ENCODE data around the gene PLA2G3. TPM values are rescaled to one million over a fixed set of nuclear protein-coding genes. Genes with fewer than 3 reads are reported as not detected.

Gene PLA2G3
- total RNA-seq, 1 donor from 2014 or later: not detected

- no peak overlapping the region for H3K4me3 ChIP-seq (ENCODE audit: low read depth, low read length)
- TF ChIP-seq CTCF (conservative IDR thresholded peaks at IDR 0.05; ENCODE audit: low read depth, low read length): no peak
- DNase-seq (ENCODE audit: low read depth): no peak
These were observed 37.2 kb downstream of the PLA2G3 start for GRCh38 chr22:31103111-31103510.

GRCh38 chr22:31102441-31103081 lies 37.7 kb downstream of the PLA2G3 start:
- no peak overlapping the region for H3K4me3 ChIP-seq (ENCODE audit: low read depth, low read length)
- DNase-seq (ENCODE audit: low read depth): no peak
- no peak for TF ChIP-seq CTCF (conservative IDR thresholded peaks at IDR 0.05; ENCODE audit: low read depth, low read length)

GRCh38 chr22:31100762-31101525 lies 39.4 kb downstream of the PLA2G3 start:
- no peak overlapping the region for H3K4me3 ChIP-seq (ENCODE audit: low read depth, low read length)
- no peak for TF ChIP-seq CTCF (conservative IDR thresholded peaks at IDR 0.05; ENCODE audit: low read depth, low read length)
- no peak for DNase-seq (ENCODE audit: low read depth)

GRCh38 chr22:31099841-31100761 lies 40.2 kb downstream of the PLA2G3 start:
- TF ChIP-seq CTCF (conservative IDR thresholded peaks at IDR 0.05; ENCODE audit: low read depth, low read length): no peak
- H3K4me3 ChIP-seq (ENCODE audit: low read depth, low read length): no peak overlapping the region
- no peak for DNase-seq (ENCODE audit: low read depth)

- no peak for DNase-seq (ENCODE audit: low read depth)
- H3K4me3 ChIP-seq (ENCODE audit: low read depth, low read length): no peak overlapping the region
- TF ChIP-seq CTCF (conservative IDR thresholded peaks at IDR 0.05; ENCODE audit: low read depth, low read length): no peak
These were observed 40.9 kb downstream of the PLA2G3 start for GRCh38 chr22:31099386-31099785.

- DNase-seq (ENCODE audit: low read depth): no peak
- no peak overlapping the region for H3K4me3 ChIP-seq (ENCODE audit: low read depth, low read length)
- TF ChIP-seq CTCF (conservative IDR thresholded peaks at IDR 0.05; ENCODE audit: low read depth, low read length): no peak
These were observed 41.6 kb downstream of the PLA2G3 start for GRCh38 chr22:31098632-31099110.

Data from epithelial cell of proximal tubule (primary cell).